DMS114 treated with DMSO at 0.1 percent for 48 hours (cell line): Measurements from ENCODE around the gene SND1.

ENCODE experiments used
- DNase-seq: peaks from one replicate; lab custom pipeline; 2025; ENCODE audit not compliant: unreplicated experiment; lab: John Stamatoyannopoulos, UW

The SND1 gene

DNA sequence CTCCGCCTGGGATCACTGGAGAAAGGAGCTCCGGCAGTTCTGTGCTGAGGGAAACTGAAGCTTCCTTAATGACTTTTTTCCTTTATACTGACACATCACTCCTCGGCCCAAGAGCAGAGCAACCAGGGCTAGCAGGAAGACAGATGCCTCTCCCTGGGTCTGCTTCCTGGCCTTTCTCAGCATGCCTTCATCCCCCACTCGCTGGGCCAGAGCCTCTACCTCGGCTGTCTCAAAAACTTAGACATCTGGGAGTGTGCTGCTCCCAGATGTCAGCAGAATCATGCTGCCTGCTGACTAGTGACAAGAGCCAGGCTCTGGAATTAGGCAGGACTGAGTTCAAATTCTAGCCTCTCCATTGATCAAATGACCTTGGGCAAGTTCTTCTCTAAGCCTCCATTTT, 403.6 kb downstream of the SND1 start:
- no peak for DNase-seq

GRCh38 chr7:128056901-128057300, 404.9 kb downstream of the SND1 start:
- no peak for DNase-seq

DNA sequence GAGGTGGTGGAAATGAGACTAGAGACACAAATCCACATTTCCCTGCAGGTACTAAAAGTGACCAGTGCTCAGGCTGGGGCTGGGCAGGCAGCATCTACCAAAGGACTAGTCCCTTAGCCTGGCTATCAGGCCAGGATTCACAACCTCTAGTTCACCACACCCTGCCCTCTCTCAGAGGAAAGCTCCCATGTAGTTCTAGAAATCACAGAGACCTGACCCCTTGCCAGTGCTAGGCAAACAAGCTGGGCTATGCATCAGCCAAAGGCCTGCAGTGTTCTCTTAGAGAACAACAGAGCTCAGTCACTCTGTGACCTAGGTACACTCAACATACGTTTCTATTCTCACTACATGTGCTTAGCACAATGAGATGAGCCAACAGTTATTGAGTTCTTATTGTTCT, 405.9 kb downstream of the SND1 start:
- DNase-seq = no peak

- DNase-seq = no peak
These were observed 407.4 kb downstream of the SND1 start for GRCh38 chr7:128059143-128059988.

GRCh38 chr7:128060018-128060417, 408.0 kb downstream of the SND1 start:
- no peak for DNase-seq

- DNase-seq = no peak
These were observed 411.1 kb downstream of the SND1 start for GRCh38 chr7:128063088-128063487.

DNA sequence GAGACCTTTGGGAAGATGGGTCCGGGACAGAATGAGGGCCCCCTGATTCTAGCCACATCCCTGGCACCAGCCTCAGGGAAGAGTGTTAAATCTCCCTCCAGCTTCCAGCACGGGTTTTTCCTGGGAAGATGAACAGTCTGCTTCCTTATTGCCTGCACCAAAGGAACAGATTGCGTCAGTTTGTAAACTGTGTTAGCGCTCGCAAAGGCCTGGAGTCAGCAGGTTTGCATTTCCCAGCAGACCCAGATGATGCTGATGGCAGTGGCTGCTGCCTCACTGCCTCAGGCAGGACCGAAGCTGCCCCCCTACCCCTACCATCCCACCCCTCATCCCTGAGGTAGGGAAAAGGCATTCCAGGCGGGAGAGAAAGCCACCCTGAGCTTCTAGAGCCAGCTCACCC, 413.9 kb downstream of the SND1 start:
- DNase-seq = no peak

DNA sequence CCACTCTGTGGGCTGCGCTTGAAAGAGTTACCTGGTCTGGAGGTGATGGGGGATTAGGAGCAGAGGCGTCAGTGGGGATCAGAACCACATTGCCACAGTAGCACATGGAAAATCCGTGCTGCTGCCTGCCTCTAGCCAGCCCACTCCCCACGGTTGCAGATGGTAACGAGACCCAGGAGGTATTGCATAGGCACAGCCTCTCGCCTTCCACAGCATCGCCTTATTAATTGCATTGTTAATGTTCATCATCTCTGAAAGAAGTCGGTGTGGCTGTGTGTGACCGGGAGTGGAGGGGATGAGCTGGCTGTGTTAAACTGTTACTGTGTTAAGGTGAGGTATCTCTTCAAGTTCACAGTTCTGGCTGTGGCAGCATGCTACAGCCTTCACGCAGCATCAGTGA, 414.4 kb downstream of the SND1 start:
- DNase-seq = no peak

DNA sequence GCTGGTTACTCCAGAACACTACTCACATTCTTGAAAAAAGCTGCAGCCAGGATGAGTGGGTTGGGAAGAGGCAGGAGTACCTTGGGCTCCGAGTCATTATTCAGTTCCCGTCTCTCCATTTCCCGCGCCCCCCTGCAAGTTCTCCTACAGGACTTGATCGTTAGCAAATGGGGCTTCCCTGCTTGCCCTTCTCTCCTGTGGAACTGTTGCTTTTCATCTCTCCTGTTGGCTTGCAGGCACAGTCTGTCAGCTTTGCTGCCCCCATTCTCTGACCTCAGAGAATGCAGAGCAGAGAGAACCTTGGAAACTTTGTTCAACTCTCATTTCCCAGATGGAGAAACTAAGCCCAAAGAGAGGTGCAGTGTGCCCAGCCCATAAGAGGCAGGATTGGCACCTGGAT, 414.9 kb downstream of the SND1 start:
- DNase-seq = no peak

DNA sequence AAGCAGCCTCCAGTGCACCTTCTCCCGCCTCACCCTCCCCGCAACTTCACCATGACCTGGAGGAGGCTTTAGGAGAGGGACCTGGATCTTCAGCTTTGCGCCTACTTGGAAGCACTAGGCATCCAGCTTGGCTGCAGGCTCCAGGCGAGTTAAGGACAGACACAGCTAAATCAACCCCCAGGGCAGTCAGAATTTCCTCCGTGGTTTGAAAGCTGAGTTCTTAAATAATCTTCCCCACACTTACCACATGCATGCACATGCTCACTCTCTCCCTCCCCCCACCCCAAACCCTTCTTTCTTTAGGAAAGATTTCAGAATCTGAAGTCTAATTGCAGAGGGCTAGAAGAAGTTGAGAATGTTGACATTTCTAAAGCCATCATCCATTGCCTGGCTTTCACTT, 416.0 kb downstream of the SND1 start:
- DNase-seq = no peak

- no peak for DNase-seq
These were observed 416.8 kb downstream of the SND1 start for GRCh38 chr7:128068785-128069184.

DNA sequence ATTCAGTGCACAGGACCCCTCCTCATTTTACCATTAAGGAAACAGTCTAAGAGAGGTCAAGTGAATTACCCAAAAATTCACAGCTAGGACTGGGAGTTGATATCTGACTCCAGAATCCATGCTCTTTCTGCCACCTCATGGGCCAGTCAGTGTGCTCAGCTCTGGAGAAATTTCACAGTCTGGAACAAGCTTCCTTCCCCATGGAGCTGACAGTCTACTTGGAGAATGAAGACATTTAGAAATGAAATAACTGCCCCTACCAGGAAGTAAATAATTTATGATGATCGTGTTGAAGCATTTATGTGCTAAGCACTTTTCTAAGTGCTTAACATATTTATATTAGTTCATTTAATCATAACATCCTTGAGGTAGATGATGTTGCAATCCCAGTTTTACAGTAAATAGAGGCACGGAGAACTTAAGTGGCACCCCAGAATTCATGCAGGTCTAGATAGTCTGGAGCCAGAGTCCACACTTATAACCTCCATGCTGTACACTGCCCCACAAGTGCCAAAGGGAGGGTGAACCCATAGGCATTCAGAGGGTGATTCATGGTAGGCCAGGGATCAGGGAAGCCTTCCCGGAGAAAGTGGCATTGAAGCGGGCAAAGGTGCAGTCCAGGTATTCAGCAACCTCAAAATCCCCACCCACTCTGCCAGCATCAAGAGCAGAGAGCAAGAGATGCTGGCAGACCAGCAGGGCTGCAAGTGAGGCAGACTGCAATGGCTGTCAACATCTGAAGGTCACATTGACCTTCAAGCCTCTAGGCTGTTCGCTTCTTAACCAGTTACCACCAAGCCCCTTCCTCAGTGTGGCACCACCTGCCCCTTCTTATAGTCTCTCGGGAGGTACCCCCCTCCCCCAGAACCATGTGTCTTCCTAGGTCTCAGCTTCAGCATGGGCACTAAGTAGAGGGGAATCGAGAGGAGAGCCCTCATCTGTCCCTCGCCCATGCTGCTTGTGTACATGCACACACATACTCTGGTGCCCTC, 417.7 kb downstream of the SND1 start:
- DNase-seq = no peak

GRCh38 chr7:128071376-128071775, 419.4 kb downstream of the SND1 start:
- no peak for DNase-seq

GRCh38 chr7:128071801-128072200, 419.8 kb downstream of the SND1 start:
- no peak for DNase-seq

GRCh38 chr7:128073671-128074310, 421.8 kb downstream of the SND1 start:
- no peak for DNase-seq

DNA sequence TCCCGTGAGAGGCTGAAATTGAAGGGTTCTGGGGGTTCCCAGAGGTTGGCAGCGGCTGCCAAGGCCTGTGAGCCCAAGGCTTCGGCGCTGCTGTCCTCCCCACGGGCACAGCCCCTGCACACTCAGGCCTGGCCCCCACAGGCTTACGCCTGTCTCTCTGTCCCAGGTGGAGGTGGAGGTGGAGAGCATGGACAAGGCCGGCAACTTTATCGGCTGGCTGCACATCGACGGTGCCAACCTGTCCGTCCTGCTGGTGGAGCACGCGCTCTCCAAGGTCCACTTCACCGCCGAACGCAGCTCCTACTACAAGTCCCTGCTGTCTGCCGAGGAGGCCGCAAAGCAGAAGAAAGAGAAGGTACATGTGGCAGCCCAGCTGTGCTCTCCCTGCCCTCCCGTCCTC, 422.3 kb downstream of the SND1 start:
- DNase-seq = no peak

DNA sequence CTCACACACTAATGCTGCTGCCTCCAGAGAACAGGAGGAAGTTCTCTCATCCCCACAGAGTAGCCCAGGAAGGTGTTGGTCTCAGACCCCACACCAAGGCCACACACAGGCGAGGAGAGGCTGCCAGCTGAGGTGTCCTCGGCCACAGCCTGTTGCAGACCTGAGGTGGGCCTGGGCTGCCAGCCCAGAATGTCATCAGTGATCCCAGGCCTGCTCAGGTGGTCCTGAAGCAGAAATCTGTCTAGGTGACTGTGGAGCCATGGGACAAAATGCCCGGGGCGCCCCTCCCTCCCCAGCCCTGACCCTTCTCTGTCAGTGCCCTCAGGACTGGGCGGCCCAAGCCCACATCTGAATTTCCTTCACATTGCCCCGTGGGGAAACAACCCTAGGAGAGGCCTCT, 422.7 kb downstream of the SND1 start:
- DNase-seq = no peak

GRCh38 chr7:128075242-128076095, 423.5 kb downstream of the SND1 start:
- no peak for DNase-seq

- DNase-seq = no peak
These were observed 424.3 kb downstream of the SND1 start for GRCh38 chr7:128076196-128076795.

DNA sequence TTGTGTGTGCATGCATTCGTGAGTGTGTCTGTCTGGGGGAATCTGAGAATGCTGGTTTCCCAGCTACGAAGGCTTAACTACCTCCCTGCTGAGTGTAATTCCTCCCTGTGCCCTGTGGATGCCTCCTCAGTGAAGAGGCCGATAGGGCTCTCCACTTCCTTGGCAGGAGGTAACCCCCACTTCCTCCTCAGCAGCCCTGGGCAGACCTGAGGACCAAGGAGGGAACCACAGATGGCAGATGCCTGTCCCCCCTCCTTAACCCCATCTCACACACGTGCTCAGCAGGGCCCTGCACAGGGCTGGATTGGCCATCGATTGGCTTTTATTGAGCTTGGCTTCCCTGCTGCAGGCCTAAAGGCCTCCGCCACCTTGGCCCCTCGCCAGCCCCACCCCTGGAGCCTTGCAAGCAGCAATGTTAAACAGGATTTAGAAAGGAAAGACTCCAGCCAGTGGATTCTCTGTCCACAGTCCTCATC, 424.8 kb downstream of the SND1 start:
- no peak for DNase-seq
